GM12872 (cell line): ENCODE data around the gene KSR2.

ENCODE experiments used
- TF ChIP-seq, protein P1 (sequence below): IDR thresholded peaks from 3 replicates; pipeline ENCODE4 v1.5.1; 2011; ENCODE audit warnings: low read depth, mild to moderate bottlenecking, low read length, moderate library complexity; ENCODE audit not compliant: insufficient read depth

The KSR2 gene

DNA sequence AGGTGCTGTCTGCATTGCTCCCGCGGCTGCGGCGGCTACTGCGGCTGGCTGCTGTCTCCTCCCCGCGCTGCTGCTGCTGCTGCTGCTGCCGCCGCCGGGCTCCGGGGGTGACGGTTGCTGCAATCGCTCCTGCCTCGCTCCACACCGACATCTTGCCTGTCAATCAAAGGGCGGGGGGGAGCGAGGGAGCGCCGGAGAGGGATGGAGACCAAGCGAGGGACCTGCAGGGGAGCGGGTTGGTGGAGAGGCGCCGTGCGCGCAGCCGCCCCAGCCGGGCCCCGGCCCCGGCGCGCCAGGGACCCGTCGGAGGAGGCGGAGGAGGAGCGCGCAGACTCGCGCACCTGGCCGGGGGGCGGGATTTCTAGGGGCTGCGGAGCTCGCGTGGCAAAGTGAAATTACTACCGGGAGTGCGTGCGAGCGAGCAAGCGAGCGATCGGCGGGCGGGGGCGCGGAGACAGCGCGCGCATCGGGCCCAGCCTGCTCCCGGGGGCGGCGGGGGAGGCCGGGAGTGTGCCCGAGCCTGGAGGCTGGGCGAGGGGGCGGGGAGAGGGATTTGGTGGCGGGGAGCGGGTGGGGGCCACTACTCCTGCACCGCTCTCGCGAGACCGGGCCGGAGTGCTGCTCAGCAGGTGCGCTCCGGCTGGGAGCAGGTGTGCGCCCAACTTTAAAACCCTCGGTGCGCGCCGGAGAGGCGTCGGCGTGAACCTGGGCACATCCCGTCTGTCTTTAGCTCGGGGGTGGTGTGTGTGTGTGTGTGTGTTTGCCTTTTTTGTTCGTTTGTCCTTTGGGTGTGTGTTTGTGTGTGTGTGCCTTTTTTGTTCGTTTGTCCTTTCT lies at the start of gene KSR2:
KSR2 (minus strand) TSS at position 165 of the 834 bp plus-strand sequence. CDS start 735 bp downstream, outside the sequence.
- TF ChIP-seq, protein P1, sequence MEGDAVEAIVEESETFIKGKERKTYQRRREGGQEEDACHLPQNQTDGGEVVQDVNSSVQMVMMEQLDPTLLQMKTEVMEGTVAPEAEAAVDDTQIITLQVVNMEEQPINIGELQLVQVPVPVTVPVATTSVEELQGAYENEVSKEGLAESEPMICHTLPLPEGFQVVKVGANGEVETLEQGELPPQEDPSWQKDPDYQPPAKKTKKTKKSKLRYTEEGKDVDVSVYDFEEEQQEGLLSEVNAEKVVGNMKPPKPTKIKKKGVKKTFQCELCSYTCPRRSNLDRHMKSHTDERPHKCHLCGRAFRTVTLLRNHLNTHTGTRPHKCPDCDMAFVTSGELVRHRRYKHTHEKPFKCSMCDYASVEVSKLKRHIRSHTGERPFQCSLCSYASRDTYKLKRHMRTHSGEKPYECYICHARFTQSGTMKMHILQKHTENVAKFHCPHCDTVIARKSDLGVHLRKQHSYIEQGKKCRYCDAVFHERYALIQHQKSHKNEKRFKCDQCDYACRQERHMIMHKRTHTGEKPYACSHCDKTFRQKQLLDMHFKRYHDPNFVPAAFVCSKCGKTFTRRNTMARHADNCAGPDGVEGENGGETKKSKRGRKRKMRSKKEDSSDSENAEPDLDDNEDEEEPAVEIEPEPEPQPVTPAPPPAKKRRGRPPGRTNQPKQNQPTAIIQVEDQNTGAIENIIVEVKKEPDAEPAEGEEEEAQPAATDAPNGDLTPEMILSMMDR = no peak

DNA sequence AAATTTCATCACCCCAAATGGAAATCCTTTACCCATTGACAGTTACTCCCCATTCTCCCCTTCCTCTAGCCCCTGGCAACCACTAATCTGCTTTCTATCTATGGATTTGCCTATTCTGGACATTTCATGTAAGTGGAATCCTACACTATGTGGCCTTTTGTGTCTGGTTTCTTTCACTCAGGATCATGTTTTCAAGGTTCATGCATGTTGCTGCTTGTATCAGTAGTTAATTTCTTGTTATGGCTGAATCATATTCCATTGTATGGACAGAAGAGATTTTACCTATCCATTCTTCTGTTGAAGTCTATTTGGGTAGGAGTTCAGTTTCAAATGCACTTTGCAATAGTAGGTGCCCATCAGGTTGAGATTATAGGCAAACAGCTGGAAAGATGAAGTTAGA lies 49.1 kb upstream of the KSR2 start:
- TF ChIP-seq, protein P1 = no peak

DNA sequence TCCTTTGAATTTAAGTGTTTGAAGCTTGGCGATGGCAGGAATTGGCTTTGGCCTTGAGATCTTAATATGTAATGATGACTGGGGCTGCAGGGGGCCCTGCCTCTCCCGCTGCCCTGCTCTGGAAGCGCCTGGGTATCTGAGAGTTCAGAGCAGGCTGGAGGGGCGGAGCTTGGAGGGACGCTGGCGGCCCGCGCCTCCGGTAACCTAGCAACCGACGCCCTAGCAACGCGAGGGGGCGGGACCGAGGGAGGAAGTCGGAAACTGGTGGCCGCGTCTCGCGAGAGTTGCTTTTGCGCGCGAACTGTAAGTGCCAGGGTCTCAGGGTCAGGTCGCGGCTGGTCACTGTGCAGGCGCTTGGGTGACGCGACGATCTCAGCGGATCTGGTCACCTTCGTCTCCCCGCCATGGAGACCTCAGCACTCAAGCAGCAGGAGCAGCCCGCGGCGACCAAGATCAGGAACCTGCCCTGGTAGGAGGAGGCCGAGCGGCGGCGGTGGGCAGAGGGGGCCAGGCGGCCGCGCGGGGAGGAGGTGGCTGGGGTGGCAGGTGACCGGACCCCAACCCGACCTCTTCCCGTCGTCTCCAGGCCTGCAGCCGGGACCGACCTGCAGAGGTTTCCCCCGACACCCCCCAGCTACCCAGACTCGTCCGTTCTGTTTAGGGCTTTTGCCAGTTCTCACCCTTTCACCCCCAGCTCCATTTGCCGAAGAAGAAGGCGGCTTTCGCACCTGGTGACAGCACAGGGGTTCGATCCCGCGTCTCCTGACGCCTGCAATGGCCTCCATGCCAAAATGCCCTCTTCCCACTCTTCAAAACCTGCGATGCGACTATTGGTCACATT lies 47.9 kb upstream of the KSR2 start, which contains the start of gene RFC5:
RFC5 (plus strand) TSS at position 280 of the 841 bp plus-strand sequence; CDS start at position 405, 125 bp downstream.
- TF ChIP-seq, protein P1 = no peak

DNA sequence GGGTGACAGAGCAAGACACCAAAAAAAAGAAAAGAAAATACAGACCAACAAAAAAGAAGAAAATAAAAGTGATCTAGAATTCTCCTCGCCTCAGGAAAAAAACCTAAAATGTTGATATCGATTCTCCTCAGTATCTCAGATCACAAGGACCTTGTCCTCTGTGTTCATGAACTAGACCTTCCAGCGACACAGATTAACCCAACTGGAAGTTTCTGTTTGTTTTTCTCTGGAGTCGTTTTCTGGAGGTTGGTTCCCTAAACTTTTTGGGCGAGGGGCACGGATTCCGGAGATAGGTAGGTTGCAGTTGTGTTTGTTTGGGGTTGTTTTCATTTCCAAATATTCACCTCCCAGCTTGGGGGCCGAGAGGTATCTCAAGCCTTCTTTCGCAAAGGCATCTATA lies 47.2 kb upstream of the KSR2 start:
- TF ChIP-seq, protein P1 = no peak

DNA sequence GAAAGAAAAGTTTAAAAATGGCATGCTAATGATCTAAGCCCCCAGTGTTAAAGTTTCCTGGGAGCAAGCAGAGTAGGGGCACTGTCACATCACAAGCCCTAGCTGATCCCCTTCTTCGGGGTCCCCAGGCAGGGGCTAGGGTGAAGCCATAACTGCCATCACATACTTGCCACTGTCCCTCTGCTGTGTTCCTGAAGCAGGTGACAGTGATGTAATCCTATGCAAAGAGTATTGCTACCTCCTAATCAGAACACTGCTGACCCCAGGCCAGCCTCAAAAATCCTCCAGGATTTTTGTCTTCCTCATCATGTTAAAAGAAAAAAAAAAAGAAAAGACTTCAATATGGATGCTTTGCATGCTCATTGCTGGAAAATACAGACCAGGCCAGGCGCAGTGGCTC lies 46.5 kb upstream of the KSR2 start:
- TF ChIP-seq, protein P1 = no peak

DNA sequence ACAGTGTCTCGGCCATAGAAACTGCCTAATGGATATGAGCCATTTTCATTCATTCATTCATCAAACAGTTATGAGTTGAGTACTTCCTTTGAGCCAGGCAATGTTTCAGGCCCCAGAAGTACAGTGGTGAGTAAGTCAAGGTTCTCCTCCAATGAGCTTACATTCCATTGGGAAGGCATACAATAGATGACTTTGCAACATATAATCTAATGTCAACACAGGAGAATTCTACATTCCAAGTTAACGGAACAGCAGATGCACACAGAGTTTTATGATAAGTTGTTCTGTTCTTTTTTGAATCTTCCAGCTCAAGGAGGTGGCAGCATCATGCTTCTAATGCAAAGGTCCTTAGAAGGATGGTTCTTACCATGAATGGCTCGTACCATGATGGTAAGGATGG lies 44.5 kb upstream of the KSR2 start:
- TF ChIP-seq, protein P1 = no peak

- TF ChIP-seq, protein P1 = no peak
Measured at GRCh38 chr12:118011961-118012360, 43.2 kb upstream of the KSR2 start.
